DND-41 (cell line): ENCODE results near the gene OLFML2A.

Source experiments
- EZH2 ChIP-seq: IDR thresholded peaks from 3 replicates; pipeline ENCODE4 v1.6.1; 2012; ENCODE audit warnings: borderline replicate concordance, low read depth, mild to moderate bottlenecking, moderate library complexity, low read length, inconsistent platforms; ENCODE audit not compliant: severe bottlenecking
- TF ChIP-seq, protein P1 (sequence below): IDR thresholded peaks from 2 replicates; pipeline ENCODE4 v1.5.1; 2012; ENCODE audit warnings: borderline replicate concordance, low read length, moderate library complexity, mild to moderate bottlenecking; ENCODE audit not compliant: poor library complexity, severe bottlenecking; ENCODE audit errors: extremely low read depth

DNA sequence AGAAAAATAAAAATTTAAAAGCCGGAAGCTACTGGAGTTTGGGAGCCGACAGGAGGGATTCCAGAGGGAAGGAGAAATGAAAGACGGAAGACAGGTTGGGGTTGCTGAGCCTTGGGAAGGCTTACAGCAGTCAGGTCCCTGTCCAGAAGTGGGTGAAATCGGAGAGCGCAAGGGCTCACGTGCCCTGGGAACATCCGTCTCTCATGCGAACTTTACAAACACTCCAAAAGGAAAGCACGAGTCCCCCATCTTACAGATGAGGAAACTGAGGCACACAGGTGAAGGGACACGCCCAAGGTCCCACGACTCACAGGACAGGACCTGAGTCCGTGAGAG is 347 bp upstream of the OLFML2A start:
- TF ChIP-seq, protein P1, sequence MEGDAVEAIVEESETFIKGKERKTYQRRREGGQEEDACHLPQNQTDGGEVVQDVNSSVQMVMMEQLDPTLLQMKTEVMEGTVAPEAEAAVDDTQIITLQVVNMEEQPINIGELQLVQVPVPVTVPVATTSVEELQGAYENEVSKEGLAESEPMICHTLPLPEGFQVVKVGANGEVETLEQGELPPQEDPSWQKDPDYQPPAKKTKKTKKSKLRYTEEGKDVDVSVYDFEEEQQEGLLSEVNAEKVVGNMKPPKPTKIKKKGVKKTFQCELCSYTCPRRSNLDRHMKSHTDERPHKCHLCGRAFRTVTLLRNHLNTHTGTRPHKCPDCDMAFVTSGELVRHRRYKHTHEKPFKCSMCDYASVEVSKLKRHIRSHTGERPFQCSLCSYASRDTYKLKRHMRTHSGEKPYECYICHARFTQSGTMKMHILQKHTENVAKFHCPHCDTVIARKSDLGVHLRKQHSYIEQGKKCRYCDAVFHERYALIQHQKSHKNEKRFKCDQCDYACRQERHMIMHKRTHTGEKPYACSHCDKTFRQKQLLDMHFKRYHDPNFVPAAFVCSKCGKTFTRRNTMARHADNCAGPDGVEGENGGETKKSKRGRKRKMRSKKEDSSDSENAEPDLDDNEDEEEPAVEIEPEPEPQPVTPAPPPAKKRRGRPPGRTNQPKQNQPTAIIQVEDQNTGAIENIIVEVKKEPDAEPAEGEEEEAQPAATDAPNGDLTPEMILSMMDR = no peak
- no peak for TF ChIP-seq EZH2
